HT1080 (cell line): ENCODE measurements around the gene KDM4F. TPM values are rescaled to one million over a fixed set of nuclear protein-coding genes. Genes with fewer than 3 reads are reported as not detected.

Experiments used
- DNase-seq: peaks from one replicate; pipeline ENCODE4 v3.0.0-alpha.2; 2015; ENCODE audit warnings: low read depth
- total RNA-seq: library from RNA; depleted of rRNA; stranded (reverse); fragments of >200 nt; shearing (Covaris generic); gene quantifications from 2 replicates; pipeline ENCODE4 v1.2.3, GENCODE V29; 2014

KDM4F gene
- total RNA-seq, 1 experiment from 2014 or later, result not detected

GRCh38 chr11:95059046-95059445 is 9.8 kb downstream of the KDM4F start:
- no peak for DNase-seq

- no peak for DNase-seq
Measured at GRCh38 chr11:95065336-95065735, 16.1 kb downstream of the KDM4F start.

GRCh38 chr11:95066716-95067038 is 17.5 kb downstream of the KDM4F start, which contains the start of gene SRSF8:
SRSF8 (plus strand) TSS chr11:95066919; CDS start chr11:95067227, 308 bp downstream.
- DNase-seq, result no peak

GRCh38 chr11:95067039-95067840 is 18.0 kb downstream of the KDM4F start:
- peak; percentile 76 for DNase-seq

- DNase-seq, result no peak
Measured at GRCh38 chr11:95067841-95068219, 18.6 kb downstream of the KDM4F start.

GRCh38 chr11:95068549-95068948 is 19.3 kb downstream of the KDM4F start:
- peak; percentile 97 for DNase-seq

- no peak for DNase-seq
Measured at GRCh38 chr11:95070471-95070870, 21.2 kb downstream of the KDM4F start.

GRCh38 chr11:95072948-95073347 is 23.7 kb downstream of the KDM4F start:
- no peak for DNase-seq

GRCh38 chr11:95074792-95075563 is 25.8 kb downstream of the KDM4F start:
- peak; percentile 12 for DNase-seq

- DNase-seq, result no peak
Measured at GRCh38 chr11:95076416-95076815, 27.2 kb downstream of the KDM4F start.

- DNase-seq, result no peak
Measured at GRCh38 chr11:95076981-95077380, 27.8 kb downstream of the KDM4F start.

GRCh38 chr11:95078526-95078925 is 29.3 kb downstream of the KDM4F start:
- DNase-seq, result peak; percentile 49

- DNase-seq, result no peak
Measured at GRCh38 chr11:95081010-95081409, 31.8 kb downstream of the KDM4F start.

GRCh38 chr11:95081412-95081811 is 32.2 kb downstream of the KDM4F start:
- no peak for DNase-seq

- DNase-seq, result no peak
Measured at GRCh38 chr11:95082576-95083001, 33.4 kb downstream of the KDM4F start.

GRCh38 chr11:95084509-95084908 is 35.3 kb downstream of the KDM4F start:
- DNase-seq, result peak; percentile 44

- DNase-seq, result no peak
Measured at GRCh38 chr11:95085117-95085816, 36.0 kb downstream of the KDM4F start.

GRCh38 chr11:95086151-95086550 is 36.9 kb downstream of the KDM4F start:
- no peak for DNase-seq

GRCh38 chr11:95086836-95087570 is 37.8 kb downstream of the KDM4F start:
- no peak for DNase-seq

- peak; percentile 11 for DNase-seq
Measured at GRCh38 chr11:95088946-95089619, 39.9 kb downstream of the KDM4F start.
